ENCODE measurements around the gene SLC33A1.

Gene SLC33A1

DNA sequence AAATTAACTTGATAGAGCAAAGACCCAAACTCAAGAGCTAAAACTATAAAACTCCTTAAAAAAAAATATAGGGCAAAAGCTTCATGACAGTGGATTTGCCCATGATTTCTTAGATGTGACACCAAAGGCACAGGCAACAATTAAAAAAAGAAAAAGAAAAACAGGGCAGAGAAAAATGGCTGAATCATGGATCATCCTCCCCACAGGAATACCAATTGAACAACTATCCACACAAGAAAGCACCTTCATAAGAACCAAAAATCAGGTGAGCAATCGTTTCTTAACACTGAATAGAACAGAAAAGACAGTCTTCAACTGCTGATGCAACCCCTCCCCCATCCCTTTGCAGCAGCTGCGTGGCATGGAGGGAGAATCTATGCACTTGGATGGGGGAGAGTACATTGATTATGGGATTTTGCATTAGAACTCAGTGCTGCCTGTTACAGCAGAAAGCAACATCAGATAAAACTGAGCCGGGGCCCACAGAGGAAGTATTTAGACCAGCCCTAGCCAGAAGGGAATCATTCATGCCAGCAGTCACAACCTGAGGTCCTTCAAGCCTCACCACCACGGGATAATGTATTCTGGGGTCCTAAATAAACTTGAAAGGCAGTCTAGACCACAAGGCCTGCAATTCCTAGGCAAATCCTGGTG lies 63.8 kb downstream of the SLC33A1 start:
- DNase-seq (ENCODE audit: low spot score): no peak

DNA sequence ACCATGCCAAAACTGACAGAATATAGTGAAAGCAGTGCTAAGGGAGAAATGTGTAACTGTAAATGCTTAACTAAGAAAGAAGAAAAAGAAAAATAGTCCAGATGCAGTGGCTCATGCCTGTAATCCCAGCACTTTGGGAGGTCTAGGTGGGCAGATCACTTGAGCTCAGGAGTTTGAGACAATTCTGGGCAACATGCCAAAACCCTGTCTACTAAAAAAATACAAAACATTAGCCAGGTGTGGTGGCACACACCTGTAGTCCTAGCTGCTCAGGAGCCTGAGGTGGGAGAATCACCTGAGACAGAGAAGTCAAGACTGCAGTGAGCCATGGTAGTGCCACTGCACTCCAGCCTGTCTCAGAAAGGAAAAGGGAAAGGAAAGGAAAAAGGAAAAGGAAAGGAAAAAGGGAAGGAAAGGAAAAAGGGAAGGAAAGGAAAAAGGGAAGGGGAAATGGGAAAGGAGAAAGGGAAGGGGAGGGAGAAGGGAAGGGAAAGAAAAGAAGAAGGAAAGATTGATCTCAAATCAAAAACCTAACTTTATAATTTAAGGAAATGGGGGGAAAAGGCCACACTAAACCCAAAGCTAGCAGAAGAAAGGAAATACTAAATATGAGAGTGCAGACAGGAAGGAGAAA lies 68.4 kb downstream of the SLC33A1 start:
- no peak for DNase-seq (ENCODE audit: low spot score)

DNA sequence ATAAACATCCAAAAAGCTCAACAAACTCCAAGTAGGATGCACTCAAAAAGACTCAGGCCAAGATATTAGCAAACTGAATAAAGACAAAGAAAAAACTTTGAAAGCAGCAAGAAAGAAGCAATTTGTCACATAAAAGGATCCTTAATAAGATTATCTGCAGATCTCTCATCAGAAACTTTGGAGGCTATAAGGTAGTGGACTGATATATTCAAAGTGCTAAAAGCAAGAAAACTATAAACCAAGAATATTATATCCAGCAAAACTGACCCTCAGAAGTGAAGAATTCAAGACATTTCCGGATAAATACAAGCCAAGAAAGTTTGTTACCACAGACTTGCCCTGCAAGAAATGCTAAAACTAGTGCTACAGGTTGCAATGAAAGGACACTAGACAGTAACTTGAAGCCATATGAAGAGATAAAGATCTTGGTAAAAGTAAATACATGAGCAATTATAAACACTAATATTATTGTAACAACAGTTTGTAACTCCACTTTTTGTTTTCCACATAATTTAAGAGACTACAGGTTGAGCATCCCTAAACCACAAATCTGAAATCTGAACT lies 71.8 kb downstream of the SLC33A1 start:
- DNase-seq (ENCODE audit: low spot score): no peak

DNA sequence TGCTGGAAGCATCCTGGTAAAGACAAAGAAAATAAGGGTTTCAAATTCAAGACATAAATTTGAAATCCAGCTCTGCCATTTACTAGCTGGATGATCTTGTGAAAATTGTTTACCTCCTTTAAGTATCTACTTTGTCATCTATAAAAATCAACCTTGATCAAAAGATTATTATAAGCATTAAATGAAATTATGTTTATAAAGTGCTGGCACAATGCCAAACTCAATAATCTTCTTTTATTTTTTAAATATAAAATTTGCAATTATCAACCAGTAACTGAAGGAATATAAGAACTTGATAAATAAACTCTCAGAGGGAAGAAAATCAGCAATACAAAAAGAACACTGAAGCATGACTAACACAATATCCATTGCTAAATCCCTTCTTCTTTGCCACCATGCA lies 73.9 kb downstream of the SLC33A1 start:
- no peak for DNase-seq (ENCODE audit: low spot score)

DNA sequence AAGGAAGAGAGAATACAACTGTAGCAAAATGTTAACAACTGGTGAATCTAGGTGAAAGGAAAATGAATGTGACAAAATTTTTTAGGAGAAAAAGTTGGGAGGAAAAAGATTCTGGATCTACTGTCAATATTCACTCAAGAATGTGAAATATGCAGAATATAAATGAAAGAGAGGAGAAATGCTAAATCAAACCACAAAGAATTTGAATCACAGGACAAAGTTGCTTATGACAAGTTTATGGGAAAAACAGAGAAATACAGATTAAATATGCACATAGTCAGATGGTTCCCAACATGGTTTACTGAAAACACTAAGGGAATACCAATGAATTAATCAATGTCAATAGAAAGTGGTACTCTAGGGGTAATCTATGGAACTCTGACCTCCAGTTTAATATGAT lies 75.8 kb downstream of the SLC33A1 start:
- DNase-seq (ENCODE audit: low spot score): no peak

DNA sequence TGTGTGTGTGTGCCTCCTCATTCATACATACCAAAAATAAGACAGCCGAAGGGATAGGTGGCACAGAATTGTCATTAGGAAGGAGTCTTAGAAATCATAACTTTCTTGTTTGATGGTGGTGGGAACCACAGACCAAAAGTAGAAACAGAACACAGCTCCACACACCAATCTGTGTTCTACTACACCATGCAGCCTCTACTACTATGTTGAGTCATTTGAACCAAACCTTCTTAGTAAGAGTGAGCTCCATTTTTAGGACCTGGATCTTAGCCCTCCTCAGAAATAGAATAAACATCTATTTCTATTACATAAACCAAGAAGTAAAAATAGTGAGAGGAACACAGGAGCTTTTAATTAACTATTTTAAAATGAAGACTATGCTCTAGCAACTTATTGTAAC lies 81.4 kb downstream of the SLC33A1 start:
- no peak for DNase-seq (ENCODE audit: low spot score)

DNA sequence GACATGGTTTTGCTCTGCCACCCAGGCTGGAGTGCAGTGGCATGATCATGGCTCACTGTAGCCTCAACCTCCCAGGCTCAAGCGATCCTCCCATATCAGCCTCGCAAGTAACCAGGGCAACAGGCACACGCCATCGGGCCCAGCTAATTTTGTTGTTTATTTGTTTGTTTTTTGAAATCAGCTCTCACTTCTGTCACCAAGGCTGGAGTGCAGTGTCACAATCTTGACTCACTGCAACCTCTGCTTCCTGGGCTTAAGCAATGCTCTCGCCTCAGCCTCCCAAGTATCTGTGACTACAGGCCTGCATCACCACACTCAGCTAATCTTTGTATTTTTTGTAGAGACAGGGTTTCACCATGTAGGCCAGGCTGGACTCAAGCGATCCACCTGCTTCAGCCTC lies 83.1 kb downstream of the SLC33A1 start:
- DNase-seq (ENCODE audit: low spot score): no peak
